H1 (cell line): ENCODE measurements around the gene RGS16.

Experiments
- BRCA1 ChIP-seq: IDR thresholded peaks from 2 replicates; pipeline ENCODE4 v1.6.1; 2012; ENCODE audit warnings: low read depth, low read length, improper control_type of control experiment
- CEBPB ChIP-seq: IDR thresholded peaks from 2 replicates; pipeline ENCODE4 v1.6.1; 2012; ENCODE audit warnings: low read depth, low read length
- CTCF ChIP-seq, 3 experiments: IDR thresholded peaks; 1 replicate in 2 of 3; 2 replicates in 1 of 3; pipeline versions ENCODE4 v1.5.1 to v1.6.1; 2011; ENCODE audit warnings: low read length in 3 of 3, mild to moderate bottlenecking in 3 of 3, inconsistent platforms in 2 of 3, low read depth in 1 of 3, moderate library complexity in 1 of 3; ENCODE audit not compliant: insufficient read depth in 1 of 3; ENCODE audit errors: control extremely low read depth in 1 of 3
- EZH2 ChIP-seq: fragments of 200-600 bp; sonication (generic); IDR thresholded peaks from 2 replicates; pipeline ENCODE4 v1.7.1; 2012; ENCODE audit warnings: low read depth, mild to moderate bottlenecking, moderate library complexity, low read length, inconsistent platforms; ENCODE audit not compliant: severe bottlenecking
- HDAC6 ChIP-seq: IDR thresholded peaks from one replicate; pipeline ENCODE4 v1.7.1; 2012; ENCODE audit warnings: low read depth, mild to moderate bottlenecking, inconsistent platforms, low read length, moderate library complexity
- MAFK ChIP-seq: IDR thresholded peaks from 2 replicates; pipeline ENCODE4 v1.6.1; 2012; ENCODE audit warnings: low read depth, mild to moderate bottlenecking, improper control_type of control experiment, low read length
- MAX ChIP-seq: IDR thresholded peaks from 2 replicates; pipeline ENCODE4 v1.6.1; 2012; ENCODE audit warnings: inconsistent platforms
- POLR2A ChIP-seq, 2 experiments: IDR thresholded peaks; 1 replicate in 1 of 2; 2 replicates in 1 of 2; pipeline ENCODE4 v1.6.1; 2011; ENCODE audit warnings: low read depth in 2 of 2, low read length in 2 of 2, mild to moderate bottlenecking in 2 of 2; ENCODE audit errors: control extremely low read depth in 1 of 2
- POLR2AphosphoS5 ChIP-seq: IDR thresholded peaks from 2 replicates; pipeline ENCODE4 v1.6.1; 2011; ENCODE audit warnings: low read depth, low read length
- TEAD4 ChIP-seq: IDR thresholded peaks from 2 replicates; pipeline ENCODE4 v1.6.1; 2012; ENCODE audit warnings: low read depth, low read length, inconsistent platforms, mixed read lengths
- YY1 ChIP-seq: IDR thresholded peaks from 2 replicates; pipeline ENCODE4 v1.6.1; 2011; ENCODE audit warnings: low read depth, mild to moderate bottlenecking, low read length

GRCh38 chr1:182630586-182630985 lies 26.4 kb upstream of the RGS16 start:
- TF ChIP-seq CTCF (IDR thresholded peaks at IDR 0.05; ENCODE audit: control extremely low read depth in 1 of 3, insufficient read depth in 1 of 3, low read depth in 1 of 3, low read length in 3 of 3): no peak
- TF ChIP-seq POLR2AphosphoS5: no peak
- no peak for TF ChIP-seq MAX
- no peak for TF ChIP-seq CEBPB
- TF ChIP-seq HDAC6: no peak
- TF ChIP-seq BRCA1: no peak
- no peak for TF ChIP-seq YY1
- no peak for TF ChIP-seq MAFK
- peak; percentile 92 for TF ChIP-seq TEAD4
- no peak for TF ChIP-seq POLR2A (IDR thresholded peaks at IDR 0.05; ENCODE audit: control extremely low read depth in 1 of 2, low read depth in 2 of 2, low read length in 2 of 2)
- TF ChIP-seq EZH2: no peak
